DOHH2 (cell line): ENCODE results near the gene TMEM231.

ENCODE experiments used
- CTCF ChIP-seq: fragments of 200-600 bp; sonication (generic); IDR thresholded peaks from one replicate; pipeline ENCODE4 v1.5.1; 2014; ENCODE audit warnings: antibody characterized with exemption, mild to moderate bottlenecking, low read depth, low read length; ENCODE audit not compliant: poor library complexity, severe bottlenecking
- EZH2phosphoT487 ChIP-seq: fragments of 200-600 bp; sonication (generic); IDR thresholded peaks from 2 replicates; pipeline ENCODE4 v1.6.1; 2017; ENCODE audit warnings: borderline replicate concordance, mild to moderate bottlenecking, antibody characterized with exemption, low read length, moderate library complexity, mixed read lengths

GRCh38 chr16:75529056-75529905, 26.8 kb downstream of the TMEM231 start:
- TF ChIP-seq CTCF (no peak), EZH2phosphoT487 (no peak)
